A204.1 (cell line): ENCODE measurements around the gene SKIC2.
"Not testable (repeated sequence)": the region's sequence is repeated elsewhere in the genome, so short reads cannot be mapped to it uniquely, and the experiment has no call there.

Experiments
- FAIRE-seq: peaks from 2 replicates; lab custom pipeline; 2012; peaks lifted over from hg19 to GRCh38; lab: Jason Lieb, UNC

SKIC2 gene

GRCh38 chr6:31969712-31970603 is 11.0 kb downstream of the SKIC2 start:
- no peak for FAIRE-seq

- FAIRE-seq = no peak
Observed at GRCh38 chr6:31970604-31971271, 11.8 kb downstream of the SKIC2 start.

- no peak for FAIRE-seq
Observed at GRCh38 chr6:31971279-31971992, 12.5 kb downstream of the SKIC2 start.

GRCh38 chr6:31971993-31972708 is 13.2 kb downstream of the SKIC2 start, which contains the start of gene DXO:
DXO (minus strand) TSS chr6:31972138; CDS start chr6:31971675, 463 bp downstream.
- peak; percentile 79 for FAIRE-seq

- no peak for FAIRE-seq
Observed at GRCh38 chr6:31972709-31973350, 13.9 kb downstream of the SKIC2 start.

GRCh38 chr6:31976065-31976464 is 17.1 kb downstream of the SKIC2 start:
- not testable (repeated sequence) for FAIRE-seq

GRCh38 chr6:31977816-31978431 is 18.9 kb downstream of the SKIC2 start:
- FAIRE-seq = no peak

GRCh38 chr6:31978831-31979230 is 19.9 kb downstream of the SKIC2 start:
- no peak for FAIRE-seq

- no peak for FAIRE-seq
Observed at GRCh38 chr6:31979238-31979898, 20.4 kb downstream of the SKIC2 start.

GRCh38 chr6:31980195-31980876 is 21.4 kb downstream of the SKIC2 start:
- not testable (repeated sequence) for FAIRE-seq

- FAIRE-seq = not testable (repeated sequence)
Observed at GRCh38 chr6:31980998-31981397, 22.0 kb downstream of the SKIC2 start.

- not testable (repeated sequence) for FAIRE-seq
Observed at GRCh38 chr6:31981744-31982143, 22.8 kb downstream of the SKIC2 start, which contains the start of gene C4A. C4A (plus strand) TSS chr6:31982057; CDS start chr6:31982108, 51 bp downstream.

GRCh38 chr6:31989363-31989762 is 30.4 kb downstream of the SKIC2 start:
- not testable (repeated sequence) for FAIRE-seq

GRCh38 chr6:31994421-31994820 is 35.4 kb downstream of the SKIC2 start:
- not testable (repeated sequence) for FAIRE-seq

- FAIRE-seq = not testable (repeated sequence)
Observed at GRCh38 chr6:31996385-31996784, 37.4 kb downstream of the SKIC2 start.

- FAIRE-seq = not testable (repeated sequence)
Observed at GRCh38 chr6:32002546-32003268, 43.7 kb downstream of the SKIC2 start.

- FAIRE-seq = not testable (repeated sequence)
Observed at GRCh38 chr6:32003301-32003700, 44.3 kb downstream of the SKIC2 start.

GRCh38 chr6:32004393-32004792 is 45.4 kb downstream of the SKIC2 start:
- FAIRE-seq = not testable (repeated sequence)
